AG04449 (cell line): ENCODE measurements around the gene HCST.

Source experiments
- CTCF ChIA-PET: fragments of 350-600 bp; formaldehyde crosslinking; extraction: SDS; loops from one replicate; lab custom pipeline; 2021; ENCODE audit warnings: antibody characterized with exemption; lab: Yijun Ruan, JAX
- POLR2A ChIA-PET: fragments of 400-600, 350-600 bp; formaldehyde crosslinking; extraction: SDS; loops from one replicate; lab custom pipeline; 2020; ENCODE audit warnings: antibody characterized with exemption, inconsistent platforms; lab: Yijun Ruan, JAX
- DNase-seq: peaks from one replicate; pipeline ENCODE4 v3.0.0-alpha.2; 2010; ENCODE audit warnings: low read depth, low spot score
- H3K4me3 ChIP-seq: 2 replicates; pipeline ENCODE4 v1.5.1; 2011; ENCODE audit warnings: low read depth, mild to moderate bottlenecking, control low read depth, low read length
- CTCF ChIP-seq: IDR thresholded peaks from one replicate; pipeline ENCODE4 v1.5.1; 2011; ENCODE audit warnings: mild to moderate bottlenecking, moderate library complexity, low read length, control low read depth, inconsistent platforms; ENCODE audit not compliant: insufficient read depth; ENCODE audit errors: missing control alignments

HCST gene

GRCh38 chr19:35894342-35894741, 8.0 kb upstream of the HCST start:
- ChIA-PET CTCF (interaction anchor here (0.9 to 3.4 kb wide), 4 partner anchors 12 to 40 kb away, joined by 3 to 19 read pairs (median 9); no protein-coding TSS in a partner anchor), POLR2A (no interaction called here)
- H3K4me3 ChIP-seq = no peak overlapping the region
- TF ChIP-seq CTCF = no peak
- DNase-seq = no peak

GRCh38 chr19:35895911-35896642, 6.3 kb upstream of the HCST start:
- POLR2A ChIA-PET = no interaction called here
- CTCF ChIA-PET = interaction anchor here (0.6 to 3.4 kb wide), 2 partner anchors 13 to 27 kb away, joined by 3 to 19 read pairs; no protein-coding TSS in a partner anchor
- no peak overlapping the region for H3K4me3 ChIP-seq
- no peak for DNase-seq
- TF ChIP-seq CTCF = no peak

- CTCF ChIA-PET = interaction anchor here (0.6 to 3.4 kb wide), 2 partner anchors 14 to 26 kb away, joined by 3 to 19 read pairs; no protein-coding TSS in a partner anchor
- no peak for TF ChIP-seq CTCF
- no peak overlapping the region for H3K4me3 ChIP-seq
- POLR2A ChIA-PET = no interaction called here
- DNase-seq = no peak
Observed at GRCh38 chr19:35896643-35897040, 5.7 kb upstream of the HCST start.

- no peak for DNase-seq
- POLR2A ChIA-PET = no interaction called here
- CTCF ChIA-PET = interaction anchor here (1.0 kb wide), 1 partner anchor 16 kb away, joined by 4 read pairs; no protein-coding TSS in a partner anchor
- peak overlapping the region; percentile 71 for H3K4me3 ChIP-seq
- TF ChIP-seq CTCF = no peak
Observed at GRCh38 chr19:35897706-35898451, 4.5 kb upstream of the HCST start.

GRCh38 chr19:35898499-35898809, 3.9 kb upstream of the HCST start:
- CTCF ChIA-PET = interaction anchor here (1.0 kb wide), 1 partner anchor 17 kb away, joined by 4 read pairs; no protein-coding TSS in a partner anchor
- no peak for DNase-seq
- H3K4me3 ChIP-seq = peak overlapping the region; percentile 71
- TF ChIP-seq CTCF = no peak
- POLR2A ChIA-PET = no interaction called here
